Right atrium auricular region (tissue), 2 donors: Measurements from ENCODE around the gene SLC9A3. TPM values are rescaled to one million over a fixed set of nuclear protein-coding genes. Genes with fewer than 3 reads are reported as not detected.

Source experiments
- DNase-seq: peaks from one replicate; pipeline ENCODE4 v3.0.0-alpha.2; 2019; ENCODE audit warnings: low spot score
- H3K27ac ChIP-seq, 2 donors: fragments of 200-600 bp; sonication (generic); 1 replicate in 1 of 2; 2 replicates in 1 of 2; pipeline ENCODE4 v1.5.1; 2016 to 2019
- H3K27me3 ChIP-seq, 2 donors: fragments of 200-600 bp; sonication (generic); one replicate each; pipeline versions ENCODE4 v1.5.1 to v1.6.0; 2017 to 2019
- H3K36me3 ChIP-seq: fragments of 200-600 bp; sonication (generic); one replicate; pipeline ENCODE4 v1.5.1; 2016
- H3K4me1 ChIP-seq, 2 donors: fragments of 200-600 bp; sonication (generic); one replicate each; pipeline versions ENCODE4 v1.5.1 to v1.6.0; 2017 to 2019
- H3K4me3 ChIP-seq, 2 donors: fragments of 200-600 bp; sonication (generic); 1 replicate in 1 of 2; 2 replicates in 1 of 2; pipeline ENCODE4 v1.5.1; 2017 to 2019; ENCODE audit warnings: mild to moderate bottlenecking in 1 of 2, moderate library complexity in 1 of 2
- H3K9me3 ChIP-seq, 2 donors: fragments of 200-600 bp; sonication (generic); one replicate each; pipeline ENCODE4 v1.5.1; 2019
- CTCF ChIP-seq, 2 donors: fragments of 200-600 bp; sonication (generic); IDR thresholded peaks; one replicate each; pipeline ENCODE4 v1.5.1; 2019; ENCODE audit warnings: antibody characterized with exemption in 2 of 2
- total RNA-seq, 2 donors: library from RNA; depleted of rRNA; stranded (reverse); fragments of >200 nt; gene quantifications; one replicate each; pipeline ENCODE4 v1.1.0, GENCODE V29; 2016

Gene SLC9A3
- total RNA-seq, 2 donors from 2014 or later = 1.8 to 2.3 TPM

- Histone ChIP-seq H3K4me1 (no peaks in the 10 kb centered on the region), H3K27ac (no peak overlapping the region), H3K36me3 (no peaks in the 10 kb centered on the region), H3K4me3 (peak overlapping the region in 1 of 2 donors; percentile 4), H3K9me3 (no peaks in the 10 kb centered on the region), H3K27me3 (no peaks in the 10 kb centered on the region)
- DNase-seq = no peak
- TF ChIP-seq CTCF (IDR thresholded peaks at IDR 0.05) = no peak
Observed at GRCh38 chr5:502325-503079, 21.7 kb downstream of the SLC9A3 start.

DNA sequence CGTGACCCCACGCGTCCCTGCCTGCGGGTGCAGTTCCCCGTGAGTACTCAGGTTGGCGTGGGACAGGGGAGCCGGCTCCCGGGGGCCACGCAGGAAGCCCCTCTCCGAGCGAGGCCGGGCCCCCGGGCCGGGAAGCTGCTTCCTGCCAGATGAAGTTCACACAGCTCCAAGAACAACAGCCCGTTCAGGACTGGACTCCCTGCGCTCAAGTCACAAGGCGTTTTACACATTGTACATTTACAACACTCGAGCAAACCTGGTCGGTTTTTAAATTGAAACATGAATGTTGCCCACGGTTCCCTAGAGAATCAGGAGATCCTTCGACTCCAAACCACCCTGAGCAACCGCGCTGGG, 22.4 kb downstream of the SLC9A3 start:
- Histone ChIP-seq H3K27ac (no peak overlapping the region), H3K9me3 (no peaks in the 10 kb centered on the region), H3K36me3 (no peaks in the 10 kb centered on the region), H3K4me1 (no peaks in the 10 kb centered on the region), H3K4me3 (peak overlapping the region in 1 of 2 donors; percentile 4), H3K27me3 (no peaks in the 10 kb centered on the region)
- no peak for DNase-seq
- TF ChIP-seq CTCF (IDR thresholded peaks at IDR 0.05) = no peak

DNA sequence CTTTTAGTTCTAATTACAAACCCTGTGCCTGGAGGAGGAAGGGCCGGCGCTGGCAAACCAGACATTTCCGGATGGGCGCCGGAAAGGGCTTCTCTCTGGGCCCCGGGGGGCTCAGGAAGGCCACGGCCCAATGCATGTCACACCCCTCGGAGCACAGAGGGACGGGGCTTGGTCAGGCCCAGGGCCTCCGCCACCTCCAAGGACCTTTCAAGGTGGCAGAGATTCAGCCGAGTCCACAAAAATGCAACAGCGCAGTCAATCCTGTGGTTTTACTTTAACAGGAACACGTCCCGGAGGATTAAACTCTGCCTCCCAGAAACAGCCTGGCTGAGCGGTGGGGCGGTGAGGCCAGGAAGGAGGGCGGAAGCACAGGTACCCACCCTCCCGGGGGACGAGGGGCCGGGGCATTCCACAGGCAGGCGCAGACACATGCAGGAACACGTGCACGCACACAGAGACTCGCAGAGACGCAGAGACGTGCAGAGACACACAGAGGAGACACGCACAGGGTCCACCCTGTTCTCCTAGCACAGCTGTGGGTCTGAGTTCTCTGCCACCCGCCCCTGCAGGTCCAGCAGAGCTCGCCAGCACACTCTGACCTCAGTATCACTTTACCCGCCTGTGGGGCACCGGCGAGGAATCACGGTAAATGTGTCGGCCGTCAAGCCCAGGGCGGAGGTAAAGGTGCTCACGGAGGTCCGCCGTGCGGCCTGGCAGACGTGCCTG, 23.0 kb downstream of the SLC9A3 start:
- Histone ChIP-seq H3K4me1 (no peaks in the 10 kb centered on the region), H3K36me3 (no peaks in the 10 kb centered on the region), H3K27me3 (no peaks in the 10 kb centered on the region), H3K4me3 (peak overlapping the region in 1 of 2 donors; percentile 4), H3K27ac (no peak overlapping the region), H3K9me3 (no peaks in the 10 kb centered on the region)
- TF ChIP-seq CTCF (IDR thresholded peaks at IDR 0.05) = no peak
- DNase-seq = no peak

- no peaks in the 10 kb centered on the region for H3K27me3 ChIP-seq
- no peaks in the 10 kb centered on the region for H3K9me3 ChIP-seq
- H3K4me1 ChIP-seq = no peaks in the 10 kb centered on the region
- no peak for TF ChIP-seq CTCF (IDR thresholded peaks at IDR 0.05)
- no peaks in the 10 kb centered on the region for H3K36me3 ChIP-seq
- H3K4me3 ChIP-seq = no peak overlapping the region
- no peak for DNase-seq
- no peak overlapping the region for H3K27ac ChIP-seq
Observed at GRCh38 chr5:500491-500890, 23.8 kb downstream of the SLC9A3 start.

- no peak for DNase-seq
Observed at GRCh38 chr5:499233-500209, 24.7 kb downstream of the SLC9A3 start.

More at GRCh38 chr5:499233-500209, 24.7 kb downstream of the SLC9A3 start:
- Histone ChIP-seq H3K27ac (no peak overlapping the region), H3K4me3 (no peak overlapping the region), H3K9me3 (no peaks in the 10 kb centered on the region), H3K36me3 (no peaks in the 10 kb centered on the region), H3K27me3 (no peaks in the 10 kb centered on the region), H3K4me1 (no peaks in the 10 kb centered on the region)
- TF ChIP-seq CTCF (IDR thresholded peaks at IDR 0.05) = no peak
